Left forelimb (tissue), 1 donor: ENCODE data around the gene HBEGF.
"Not testable (repeated sequence)": the region's sequence is repeated elsewhere in the genome, so short reads cannot be mapped to it uniquely, and the experiment has no call there.

Experiments used
- DNase-seq: peaks from one replicate; pipeline ENCODE4 v3.0.0-alpha.2; 2018; ENCODE audit warnings: low spot score

HBEGF gene

GRCh38 chr5:140360681-140361479 lies 14.5 kb upstream of the HBEGF start:
- no peak for DNase-seq

GRCh38 chr5:140360101-140360500 lies 13.7 kb upstream of the HBEGF start, which contains the start of gene SLC4A9:
Gene SLC4A9 (plus strand): TSS chr5:140360194. CDS start chr5:140360237, 43 bp downstream.
- no peak for DNase-seq

- DNase-seq: no peak
Measured at GRCh38 chr5:140358738-140359310, 12.4 kb upstream of the HBEGF start.

- peak; percentile 83 for DNase-seq
Measured at GRCh38 chr5:140357726-140358093, 11.3 kb upstream of the HBEGF start.

GRCh38 chr5:140356853-140357725 lies 10.7 kb upstream of the HBEGF start:
- DNase-seq: no peak

- no peak for DNase-seq
Measured at GRCh38 chr5:140355546-140355945, 9.1 kb upstream of the HBEGF start.

- DNase-seq: no peak
Measured at GRCh38 chr5:140351609-140352334, 5.4 kb upstream of the HBEGF start.

GRCh38 chr5:140349244-140349643 lies 2.8 kb upstream of the HBEGF start:
- no peak for DNase-seq

GRCh38 chr5:140348104-140348503 lies 1.7 kb upstream of the HBEGF start:
- no peak for DNase-seq

- DNase-seq: no peak
Measured at GRCh38 chr5:140347360-140347759, 957 bp upstream of the HBEGF start.

GRCh38 chr5:140345919-140346347 lies 470 bp downstream of the HBEGF start:
- peak; percentile 73 for DNase-seq

GRCh38 chr5:140344683-140345423 lies 1.6 kb downstream of the HBEGF start:
- no peak for DNase-seq

- DNase-seq: not testable (repeated sequence)
Measured at GRCh38 chr5:140343849-140344248, 2.6 kb downstream of the HBEGF start.

GRCh38 chr5:140342896-140343295 lies 3.5 kb downstream of the HBEGF start:
- no peak for DNase-seq

GRCh38 chr5:140342287-140342686 lies 4.1 kb downstream of the HBEGF start:
- DNase-seq: no peak

GRCh38 chr5:140341591-140341990 lies 4.8 kb downstream of the HBEGF start:
- DNase-seq: no peak

- no peak for DNase-seq
Measured at GRCh38 chr5:140340605-140341121, 5.7 kb downstream of the HBEGF start.

- no peak for DNase-seq
Measured at GRCh38 chr5:140339636-140340035, 6.8 kb downstream of the HBEGF start.

GRCh38 chr5:140338908-140339307 lies 7.5 kb downstream of the HBEGF start:
- DNase-seq: no peak

GRCh38 chr5:140338336-140338735 lies 8.1 kb downstream of the HBEGF start:
- no peak for DNase-seq

- DNase-seq: no peak
Measured at GRCh38 chr5:140337880-140338279, 8.5 kb downstream of the HBEGF start.
